Mammary epithelial cell (primary cell): ENCODE results near the gene TTLL4.

Source experiments
- EZH2 ChIP-seq: IDR thresholded peaks from 2 replicates; pipeline ENCODE4 v1.6.1; 2012; ENCODE audit warnings: low read length, inconsistent platforms, borderline replicate concordance
- TF ChIP-seq, protein P1 (sequence below), 2 donors: IDR thresholded peaks in 1 of 2; conservative IDR thresholded peaks in 1 of 2; 2 replicates each; pipeline ENCODE4 v1.5.1; 2011 to 2012; ENCODE audit warnings: inconsistent platforms in 2 of 2, low read length in 2 of 2, mild to moderate bottlenecking in 2 of 2, control low read depth in 1 of 2, low read depth in 1 of 2; ENCODE audit not compliant: insufficient read depth in 1 of 2; ENCODE audit errors: extremely low read depth in 1 of 2

GRCh38 chr2:218698885-218699284 is 11.8 kb upstream of the TTLL4 start:
- no peak for TF ChIP-seq EZH2
- TF ChIP-seq, protein P1, sequence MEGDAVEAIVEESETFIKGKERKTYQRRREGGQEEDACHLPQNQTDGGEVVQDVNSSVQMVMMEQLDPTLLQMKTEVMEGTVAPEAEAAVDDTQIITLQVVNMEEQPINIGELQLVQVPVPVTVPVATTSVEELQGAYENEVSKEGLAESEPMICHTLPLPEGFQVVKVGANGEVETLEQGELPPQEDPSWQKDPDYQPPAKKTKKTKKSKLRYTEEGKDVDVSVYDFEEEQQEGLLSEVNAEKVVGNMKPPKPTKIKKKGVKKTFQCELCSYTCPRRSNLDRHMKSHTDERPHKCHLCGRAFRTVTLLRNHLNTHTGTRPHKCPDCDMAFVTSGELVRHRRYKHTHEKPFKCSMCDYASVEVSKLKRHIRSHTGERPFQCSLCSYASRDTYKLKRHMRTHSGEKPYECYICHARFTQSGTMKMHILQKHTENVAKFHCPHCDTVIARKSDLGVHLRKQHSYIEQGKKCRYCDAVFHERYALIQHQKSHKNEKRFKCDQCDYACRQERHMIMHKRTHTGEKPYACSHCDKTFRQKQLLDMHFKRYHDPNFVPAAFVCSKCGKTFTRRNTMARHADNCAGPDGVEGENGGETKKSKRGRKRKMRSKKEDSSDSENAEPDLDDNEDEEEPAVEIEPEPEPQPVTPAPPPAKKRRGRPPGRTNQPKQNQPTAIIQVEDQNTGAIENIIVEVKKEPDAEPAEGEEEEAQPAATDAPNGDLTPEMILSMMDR (conservative IDR thresholded peaks at IDR 0.05 in 1 of 2, IDR thresholded peaks at IDR 0.05 in 1 of 2; ENCODE audit: extremely low read depth in 1 of 2, insufficient read depth in 1 of 2, low read depth in 1 of 2, low read length in 2 of 2), result no peak
